ENCODE results near the gene WDR5. TPM values are rescaled to one million over a fixed set of nuclear protein-coding genes. Genes with fewer than 3 reads are reported as not detected.
A peak's percentile ranks its signal among the peaks of the same experiment; 100 is the strongest.

WDR5 gene
- total RNA-seq, 1 experiment from 2014 or later: 16.3 TPM

DNA sequence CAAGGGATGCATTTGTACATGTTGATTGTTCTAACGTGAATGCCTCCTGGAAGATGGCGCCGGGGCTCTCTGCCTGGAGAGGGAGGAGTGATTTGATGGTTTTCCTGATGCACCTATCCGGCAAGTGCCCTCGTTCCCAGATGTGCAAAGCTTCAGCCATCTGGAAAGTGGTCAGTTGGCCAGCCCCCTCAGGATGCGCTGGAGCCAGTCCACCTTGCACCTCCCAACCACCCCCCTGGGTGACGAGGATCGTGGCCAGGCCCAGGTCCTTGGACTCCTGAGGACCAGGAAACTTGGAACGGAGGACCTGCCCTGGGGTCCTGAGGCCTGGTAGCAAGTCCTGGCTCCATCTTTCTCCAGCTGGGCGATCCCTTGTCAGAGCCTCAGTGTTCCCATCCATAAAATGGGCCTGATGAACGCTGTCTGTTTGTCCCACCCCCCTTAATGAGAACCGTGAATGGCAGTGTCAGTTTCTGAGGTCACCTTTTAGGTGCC, 52.1 kb downstream of the WDR5 start:
- no peak for DNase-seq (ENCODE audit: low read depth)

DNA sequence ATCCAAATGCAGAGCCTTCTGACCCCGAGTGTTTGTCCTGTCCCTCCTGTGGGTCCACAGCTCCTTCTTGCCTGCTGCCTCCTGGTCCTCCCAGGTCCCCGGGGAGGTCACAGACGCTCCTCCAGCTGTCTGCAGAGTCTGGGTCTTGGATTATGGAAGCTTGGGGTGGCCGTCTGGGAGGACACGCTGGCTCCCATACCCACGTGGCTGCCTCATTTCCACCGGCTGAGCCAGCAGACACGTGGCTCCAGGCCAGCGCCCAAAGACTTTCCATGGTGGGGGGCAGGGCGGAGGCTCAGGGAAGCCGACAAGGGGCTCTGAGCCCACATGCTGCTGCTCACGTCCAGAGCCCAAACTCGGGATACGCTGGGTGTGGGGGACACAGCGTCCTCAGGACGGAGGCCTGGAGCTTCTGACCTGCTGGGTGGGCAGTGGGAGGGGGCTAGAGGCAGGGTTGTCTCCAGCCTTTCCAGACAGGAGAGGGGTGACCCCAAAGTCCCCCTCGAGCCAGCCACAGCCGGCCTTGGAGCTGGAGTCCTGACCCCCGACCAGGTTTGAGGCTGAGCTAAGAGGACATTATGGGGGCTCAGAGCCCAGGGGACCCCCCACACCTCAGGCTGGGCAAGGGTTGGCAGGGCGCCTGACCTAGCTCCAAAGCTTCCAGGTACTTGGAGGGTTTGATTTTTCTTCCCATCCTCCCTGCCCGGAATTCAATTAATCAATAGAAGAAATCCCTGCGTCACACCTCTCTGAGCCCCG, 52.7 kb downstream of the WDR5 start:
- no peak for DNase-seq (ENCODE audit: low read depth)

DNA sequence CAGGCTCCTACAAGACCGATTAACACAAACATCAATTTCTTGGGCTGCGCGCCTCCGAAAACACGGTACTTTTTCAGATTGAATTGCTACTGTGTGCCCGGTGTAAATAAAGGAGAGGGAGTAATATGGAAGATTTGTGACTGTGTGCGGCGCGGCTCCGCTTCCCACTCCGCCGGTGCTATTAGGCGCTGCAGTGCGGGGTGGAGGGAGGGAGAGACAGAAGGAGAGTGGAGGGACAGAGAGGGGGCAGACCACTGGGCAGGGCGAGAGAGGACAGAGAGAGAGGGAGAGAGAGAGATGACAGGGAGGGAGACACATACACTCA, 53.2 kb downstream of the WDR5 start:
- DNase-seq (ENCODE audit: low read depth): no peak

DNA sequence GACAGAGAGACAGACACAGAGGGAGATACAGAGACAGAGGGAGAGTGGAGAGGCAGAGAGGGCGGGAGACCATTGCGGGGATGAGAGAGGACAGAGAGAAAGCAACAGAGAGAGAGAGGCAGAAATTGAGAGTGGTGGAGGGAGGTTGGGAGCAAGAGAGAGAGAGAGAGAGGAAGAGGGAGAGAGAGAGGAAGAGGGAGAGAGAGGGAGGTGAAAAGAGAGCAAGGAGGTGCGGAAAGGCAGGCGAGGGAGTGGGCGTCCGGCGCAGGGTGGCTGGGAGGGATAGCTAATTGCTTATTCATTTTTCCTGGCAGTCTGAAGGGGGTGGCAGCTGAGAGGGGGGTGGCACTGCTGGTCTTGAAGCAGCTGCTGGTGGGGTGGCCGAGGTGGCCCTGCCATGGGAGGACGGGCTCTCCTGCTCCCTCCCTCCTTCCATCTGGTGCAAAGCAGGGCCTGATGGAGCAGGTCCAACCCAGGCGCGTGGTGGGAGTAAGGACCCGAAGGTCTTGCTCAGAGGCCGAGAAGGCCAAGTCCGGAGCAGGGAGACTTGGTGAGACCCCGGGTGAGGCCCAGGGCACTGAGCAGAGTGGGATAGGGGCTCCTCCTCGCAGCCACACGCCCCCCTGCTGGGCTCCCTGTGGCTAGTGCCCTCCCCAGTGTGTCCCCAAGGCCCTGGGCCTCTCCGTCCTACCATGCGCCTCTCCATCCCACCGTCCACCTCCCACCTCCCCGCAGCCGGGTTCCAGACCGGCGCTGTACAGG, 53.8 kb downstream of the WDR5 start:
- no peak for DNase-seq (ENCODE audit: low read depth)

DNA sequence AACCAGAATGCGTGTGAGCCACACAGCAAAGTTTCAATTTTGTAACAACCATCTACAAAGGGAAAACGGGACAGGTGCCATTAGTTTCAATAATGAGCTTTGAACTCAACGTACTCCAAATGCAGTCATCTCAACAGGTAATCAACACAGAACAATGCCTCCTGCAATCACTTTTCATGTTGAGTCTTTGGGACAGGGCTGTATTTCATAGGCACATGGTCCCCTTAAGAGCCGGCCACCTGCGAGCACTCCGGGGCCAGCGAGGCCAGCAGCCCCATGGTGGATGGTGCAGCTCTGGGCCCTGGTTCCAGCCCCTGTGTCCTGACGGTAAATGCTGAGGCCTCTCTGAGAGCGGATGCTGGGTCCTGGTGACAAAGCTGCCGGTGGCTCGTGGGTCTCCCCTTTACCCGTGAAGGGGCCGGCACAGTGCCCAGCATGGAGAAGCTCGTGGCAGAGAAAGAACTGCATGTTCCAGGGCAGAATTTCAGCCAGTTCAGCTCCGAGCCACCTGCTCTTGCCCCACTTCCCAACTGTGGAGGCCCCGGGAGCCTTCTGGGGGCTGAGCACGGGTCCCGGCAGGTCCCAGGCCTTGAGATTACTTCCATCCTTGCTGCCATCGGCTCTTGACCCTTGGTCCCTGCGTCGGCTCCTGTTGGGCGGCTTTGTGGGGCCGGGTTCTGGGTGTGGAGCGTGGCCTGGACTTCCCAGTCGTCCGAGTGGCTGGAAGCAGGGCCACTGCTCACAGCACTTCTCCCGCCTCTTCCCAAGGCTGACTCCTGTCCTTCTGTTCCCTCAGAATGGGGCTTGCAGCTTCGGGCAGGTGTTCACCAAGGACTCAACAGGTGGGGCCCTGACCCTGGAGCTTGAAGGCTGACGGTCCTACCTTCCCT, 54.6 kb downstream of the WDR5 start:
- DNase-seq (ENCODE audit: low read depth): no peak

DNA sequence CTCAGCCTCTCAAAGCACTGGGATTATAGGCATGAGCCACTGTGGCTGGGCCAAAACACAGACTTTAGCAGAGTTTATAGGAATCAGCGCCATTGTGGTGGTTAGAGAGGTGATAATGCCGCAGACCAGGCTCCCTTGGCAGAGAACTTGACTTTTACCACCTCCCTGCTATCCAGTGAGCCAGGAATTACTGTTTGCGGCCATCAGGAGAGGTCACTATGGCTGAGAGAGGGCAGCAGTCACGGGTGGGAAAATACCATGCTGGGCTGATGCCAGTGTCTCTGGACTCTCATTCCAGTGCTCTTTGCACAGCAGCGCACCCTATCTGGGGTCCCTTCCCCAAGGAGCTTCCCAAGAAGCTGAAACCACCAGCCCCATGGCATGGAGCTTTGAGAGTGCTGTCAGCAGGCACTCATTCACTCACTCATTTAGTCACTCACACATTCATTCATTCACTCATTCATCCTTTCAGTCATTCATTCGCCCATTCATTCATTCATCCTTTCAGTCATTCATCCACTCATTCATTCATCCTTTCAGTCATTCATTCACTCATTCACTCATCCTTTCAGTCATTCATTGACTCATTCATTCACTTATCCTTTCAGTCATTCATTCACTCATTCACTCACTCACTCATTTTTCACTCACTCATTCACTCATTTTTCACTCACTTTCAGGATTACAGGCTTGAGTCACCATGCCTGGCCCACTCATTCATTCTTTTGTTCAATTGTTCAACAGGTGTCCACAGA, 55.8 kb downstream of the WDR5 start:
- DNase-seq (ENCODE audit: low read depth): no peak

DNA sequence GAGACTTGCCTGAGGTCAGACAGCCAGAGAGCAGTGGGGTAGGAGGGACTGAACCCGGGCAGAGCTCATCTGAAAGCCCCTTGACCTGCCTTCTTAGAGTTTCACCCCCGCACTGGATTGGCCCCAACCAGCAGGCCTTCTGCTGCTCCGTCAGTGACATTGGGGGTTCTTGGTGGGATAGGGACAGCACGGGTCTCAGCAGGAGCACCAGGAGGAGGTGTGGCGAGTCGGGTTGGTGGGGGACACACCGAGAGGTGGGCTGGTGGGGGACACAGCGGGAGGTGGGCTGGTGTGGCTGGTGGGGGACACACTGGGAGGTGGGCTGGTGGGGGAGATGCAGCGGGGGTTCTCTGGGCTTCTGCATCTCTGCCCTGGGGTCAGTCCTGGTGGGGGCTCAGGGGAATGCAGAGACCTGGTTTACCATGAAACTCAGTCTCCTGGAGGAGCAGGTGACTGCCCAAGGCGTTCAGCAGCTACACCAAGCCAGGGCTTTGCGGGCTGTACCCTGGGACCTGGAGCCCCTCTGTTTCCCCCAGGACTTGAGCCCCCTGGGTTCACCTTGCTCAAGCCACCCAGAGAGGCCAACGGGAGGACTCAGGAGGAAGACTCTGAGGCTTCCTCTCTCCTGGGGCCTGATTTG, 56.5 kb downstream of the WDR5 start:
- DNase-seq (ENCODE audit: low read depth): no peak

DNA sequence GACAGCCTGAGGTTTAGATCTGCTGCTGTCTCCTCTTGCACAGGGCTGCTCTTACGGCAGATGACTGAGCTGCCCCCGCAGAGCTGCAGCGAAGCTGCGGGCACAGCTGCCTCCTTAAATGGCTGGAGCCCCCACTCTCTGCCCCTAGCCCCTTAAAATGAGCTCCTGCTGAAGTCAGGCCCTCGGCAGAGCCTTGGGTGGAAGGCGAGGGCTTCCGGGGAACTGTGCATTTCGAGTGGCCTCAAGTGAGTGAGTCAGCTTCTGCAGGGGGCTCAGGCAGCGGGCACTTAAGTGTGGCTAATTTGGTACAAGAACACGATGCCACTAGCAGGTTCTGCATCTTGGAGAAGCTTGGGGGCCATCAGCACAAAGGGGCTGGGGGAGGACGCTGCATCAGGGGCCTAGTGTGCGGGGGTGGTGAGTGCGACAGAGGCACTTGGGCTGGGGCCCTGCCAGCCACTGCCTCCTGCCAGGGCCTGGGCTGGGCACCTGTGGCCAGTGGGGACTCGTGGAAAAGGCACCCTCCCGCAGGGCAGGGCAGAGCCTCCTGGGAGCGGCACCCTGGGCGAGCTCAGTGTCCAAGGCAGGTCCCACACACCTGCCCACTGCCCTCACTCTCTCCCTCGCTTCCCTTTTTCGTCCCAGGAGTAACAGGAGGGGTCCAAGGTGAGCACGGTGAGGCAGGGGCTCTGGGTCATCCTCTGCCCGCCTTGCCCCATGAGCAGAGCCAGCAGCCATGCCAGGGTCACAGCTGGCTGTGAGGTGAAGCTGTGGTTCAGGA, 57.3 kb downstream of the WDR5 start:
- DNase-seq (ENCODE audit: low read depth): no peak

DNA sequence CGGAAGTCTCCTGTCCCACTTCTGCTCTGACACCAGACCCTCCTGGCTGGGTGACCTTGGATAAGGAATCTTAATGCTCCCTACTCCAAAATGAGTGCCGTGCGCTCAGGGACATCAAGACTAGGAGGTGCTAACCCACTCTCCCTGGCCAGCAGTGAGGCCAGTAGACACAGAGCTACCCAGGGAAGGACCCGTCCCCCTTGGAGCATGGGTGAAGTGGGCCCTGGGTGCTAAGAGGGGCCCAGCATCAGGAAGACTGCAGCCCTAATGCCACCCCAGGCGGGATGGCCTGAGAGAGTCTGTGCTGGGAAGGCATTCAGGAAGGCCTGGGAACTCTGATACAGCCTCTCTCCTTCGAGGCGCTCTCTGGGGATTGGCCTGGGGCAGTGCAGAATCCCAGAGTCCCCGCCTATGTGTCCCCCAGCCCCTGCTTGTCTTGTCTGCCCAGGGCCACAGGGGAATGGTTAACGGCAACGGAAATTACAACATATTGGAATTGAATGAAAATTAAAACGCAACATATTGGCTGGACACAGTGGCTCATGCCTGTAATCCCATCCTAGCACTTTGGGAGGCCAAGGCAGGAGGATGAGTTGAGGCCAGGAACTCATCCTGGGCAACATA, 58.1 kb downstream of the WDR5 start:
- DNase-seq (ENCODE audit: low read depth): no peak

DNA sequence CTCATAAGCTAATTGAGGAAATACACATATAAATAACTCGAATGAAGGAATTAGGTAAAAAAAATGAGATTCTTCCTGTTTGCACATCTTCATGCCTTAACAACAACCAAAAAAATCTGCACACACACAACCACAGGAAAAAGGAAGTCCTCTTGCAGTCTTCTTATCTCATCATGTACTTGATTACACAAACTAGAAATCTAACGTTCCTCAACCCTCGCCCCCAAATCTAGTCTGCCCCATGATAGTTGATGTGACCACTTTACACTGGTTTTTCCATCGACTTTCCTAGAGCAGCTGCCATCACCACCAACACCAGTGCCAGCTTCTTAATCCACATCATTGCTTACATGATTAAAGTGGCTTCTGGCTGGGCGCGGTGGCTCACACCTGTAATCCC, 59.7 kb downstream of the WDR5 start:
- DNase-seq (ENCODE audit: low read depth): no peak

DNA sequence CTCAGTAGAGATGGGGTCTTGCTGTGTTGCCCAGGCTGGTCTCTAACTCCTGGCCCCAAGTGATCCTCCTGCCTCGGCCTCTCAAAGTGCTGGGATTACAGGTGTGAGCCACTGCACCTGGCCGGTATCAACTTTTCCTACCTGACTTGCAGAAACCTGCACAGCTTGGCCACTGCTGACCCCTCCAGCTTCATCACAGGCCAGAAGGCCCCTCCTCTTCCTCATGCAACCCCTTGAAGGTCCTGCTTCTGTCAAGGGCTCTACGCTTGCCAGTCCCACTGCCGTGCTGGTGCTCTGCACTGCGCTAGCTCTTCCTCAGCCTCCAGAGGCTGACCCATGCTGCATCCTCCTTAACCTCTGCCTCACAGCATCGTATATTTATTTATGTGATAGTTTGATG, 61.0 kb downstream of the WDR5 start:
- DNase-seq (ENCODE audit: low read depth): no peak

DNA sequence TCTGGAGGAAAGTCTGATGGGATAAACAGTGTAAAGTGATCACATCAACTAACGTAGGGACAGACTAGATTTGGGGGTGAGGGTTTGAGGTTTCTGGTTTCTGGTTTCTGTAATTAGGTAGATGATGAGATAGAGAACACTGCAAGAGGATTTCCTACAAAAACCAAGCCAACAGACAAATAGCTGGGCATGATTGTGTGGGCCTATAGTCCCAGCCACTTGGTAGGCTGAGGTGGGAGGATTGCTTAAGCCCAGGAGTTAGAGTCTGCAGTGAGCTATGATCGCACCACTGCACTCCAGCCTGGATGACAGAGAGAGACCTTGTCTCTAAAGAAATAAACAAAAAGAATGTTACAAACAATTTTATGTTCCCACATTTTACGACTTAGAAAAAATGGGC, 62.9 kb downstream of the WDR5 start:
- DNase-seq (ENCODE audit: low read depth): no peak

DNA sequence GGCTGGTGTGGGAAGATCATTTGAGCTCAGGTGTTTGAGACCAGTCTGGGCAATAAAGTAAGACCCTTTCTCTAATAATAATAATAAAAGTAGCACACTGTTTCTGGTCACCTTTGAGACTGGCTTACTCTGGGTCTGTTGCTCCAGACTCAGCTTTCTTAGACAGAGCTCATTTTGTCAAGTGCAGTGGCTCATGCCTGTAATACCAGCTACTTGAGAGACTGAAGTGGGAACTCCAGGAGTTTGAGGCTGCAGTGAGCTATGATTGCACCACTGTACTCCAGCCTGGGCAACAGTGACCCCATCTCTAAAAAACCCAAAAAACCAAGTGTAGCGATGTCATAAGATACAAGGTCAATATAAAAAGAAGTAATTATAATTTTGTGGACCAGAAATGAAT, 64.8 kb downstream of the WDR5 start:
- DNase-seq (ENCODE audit: low read depth): no peak

DNA sequence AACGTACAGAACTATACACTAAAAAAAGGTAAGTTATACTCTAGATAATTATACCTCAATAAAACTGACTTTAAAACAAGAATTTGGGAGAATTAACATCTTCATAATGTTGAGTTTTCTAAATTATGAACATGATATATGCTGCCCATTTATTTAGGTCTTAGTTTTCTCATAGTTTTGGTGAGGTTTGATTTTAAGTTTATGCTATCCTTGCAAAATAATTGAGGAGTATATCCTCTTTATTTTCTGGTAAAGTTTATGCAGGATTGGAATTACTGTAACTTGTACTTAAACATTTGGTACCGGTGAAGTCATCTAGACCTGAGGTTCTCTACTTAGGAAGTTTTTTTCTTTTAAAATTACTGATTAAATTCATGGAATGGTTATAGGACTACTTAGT, 67.3 kb downstream of the WDR5 start:
- no peak for DNase-seq (ENCODE audit: low read depth)

DNA sequence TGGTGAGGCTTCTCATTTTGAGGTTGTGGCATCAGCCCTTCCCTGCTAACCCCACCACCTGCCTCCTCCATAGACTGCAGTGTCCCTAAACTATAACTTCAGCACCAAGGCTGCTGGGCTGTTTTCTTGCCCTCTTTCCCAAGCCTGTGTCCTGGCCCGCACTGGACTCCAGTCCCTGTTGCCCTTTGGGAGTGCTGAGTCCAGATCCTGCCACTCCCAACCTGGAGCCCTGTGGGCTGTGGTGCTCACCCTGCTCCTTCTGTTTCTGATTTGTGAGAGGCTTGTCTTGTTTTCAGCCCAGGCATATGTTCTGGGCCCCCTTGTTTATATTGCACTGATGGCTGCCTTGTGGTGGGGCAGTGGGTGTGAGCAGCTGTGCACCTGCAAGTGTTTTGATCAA, 68.2 kb downstream of the WDR5 start:
- DNase-seq (ENCODE audit: low read depth): no peak

DNA sequence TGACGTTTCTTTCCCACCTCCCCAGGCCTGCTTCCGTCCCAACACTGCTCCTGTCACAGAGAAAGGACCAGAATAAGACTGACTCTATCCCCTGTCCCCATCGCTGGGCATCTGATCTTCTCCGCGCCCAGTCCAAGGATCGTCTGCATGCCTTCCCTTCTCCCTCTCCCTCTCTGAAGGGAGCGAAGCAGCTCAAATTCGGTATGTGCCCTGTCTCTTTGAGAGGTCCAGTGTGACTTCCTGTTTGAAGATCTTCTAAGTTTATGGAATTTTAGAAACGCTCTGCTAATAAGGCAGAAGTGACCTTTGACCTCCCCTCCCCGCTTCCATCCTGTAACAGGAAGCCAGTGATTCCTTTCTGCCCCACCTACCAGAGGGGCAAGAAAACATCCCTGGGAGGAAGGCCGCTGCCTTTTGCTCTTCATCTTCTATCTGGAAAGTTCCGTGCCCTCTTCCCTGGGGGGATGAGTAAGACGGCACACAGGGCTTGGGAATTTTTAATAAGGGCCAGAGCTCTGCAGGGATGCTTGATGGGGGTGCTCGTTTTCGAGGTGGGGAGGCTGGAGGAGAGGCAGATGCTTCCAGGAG, 69.2 kb downstream of the WDR5 start:
- DNase-seq (ENCODE audit: low read depth): no peak

DNA sequence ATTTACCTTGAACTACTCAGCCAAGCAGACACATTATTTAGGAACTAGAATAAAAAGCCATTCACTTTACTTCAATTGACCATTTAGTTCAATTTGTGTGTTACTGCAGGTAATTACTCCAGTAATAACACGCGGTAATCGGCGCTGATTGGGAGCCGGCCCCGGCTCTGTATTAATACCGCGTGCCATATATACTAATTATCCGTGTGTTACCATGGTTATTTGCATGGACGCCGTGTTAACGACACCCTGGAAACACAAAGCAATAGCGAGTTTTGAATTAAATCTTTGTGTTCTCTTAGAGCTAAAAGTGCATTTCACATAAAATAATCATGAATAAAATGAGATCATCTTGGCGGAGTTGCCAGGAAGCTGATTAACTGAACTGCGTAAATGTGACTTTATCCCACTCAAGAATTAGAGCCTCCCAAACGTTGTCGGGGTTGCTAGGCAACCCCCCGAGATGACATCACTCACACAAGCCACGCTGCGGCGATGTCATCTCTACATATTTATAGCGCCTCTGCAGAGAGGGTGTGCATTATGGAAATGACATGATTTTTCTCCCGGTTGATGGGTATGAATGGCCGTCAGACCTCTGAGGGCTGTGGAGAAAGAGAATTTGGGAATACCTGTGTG, 69.9 kb downstream of the WDR5 start:
- peak; percentile 49 for DNase-seq (ENCODE audit: low read depth)

DNA sequence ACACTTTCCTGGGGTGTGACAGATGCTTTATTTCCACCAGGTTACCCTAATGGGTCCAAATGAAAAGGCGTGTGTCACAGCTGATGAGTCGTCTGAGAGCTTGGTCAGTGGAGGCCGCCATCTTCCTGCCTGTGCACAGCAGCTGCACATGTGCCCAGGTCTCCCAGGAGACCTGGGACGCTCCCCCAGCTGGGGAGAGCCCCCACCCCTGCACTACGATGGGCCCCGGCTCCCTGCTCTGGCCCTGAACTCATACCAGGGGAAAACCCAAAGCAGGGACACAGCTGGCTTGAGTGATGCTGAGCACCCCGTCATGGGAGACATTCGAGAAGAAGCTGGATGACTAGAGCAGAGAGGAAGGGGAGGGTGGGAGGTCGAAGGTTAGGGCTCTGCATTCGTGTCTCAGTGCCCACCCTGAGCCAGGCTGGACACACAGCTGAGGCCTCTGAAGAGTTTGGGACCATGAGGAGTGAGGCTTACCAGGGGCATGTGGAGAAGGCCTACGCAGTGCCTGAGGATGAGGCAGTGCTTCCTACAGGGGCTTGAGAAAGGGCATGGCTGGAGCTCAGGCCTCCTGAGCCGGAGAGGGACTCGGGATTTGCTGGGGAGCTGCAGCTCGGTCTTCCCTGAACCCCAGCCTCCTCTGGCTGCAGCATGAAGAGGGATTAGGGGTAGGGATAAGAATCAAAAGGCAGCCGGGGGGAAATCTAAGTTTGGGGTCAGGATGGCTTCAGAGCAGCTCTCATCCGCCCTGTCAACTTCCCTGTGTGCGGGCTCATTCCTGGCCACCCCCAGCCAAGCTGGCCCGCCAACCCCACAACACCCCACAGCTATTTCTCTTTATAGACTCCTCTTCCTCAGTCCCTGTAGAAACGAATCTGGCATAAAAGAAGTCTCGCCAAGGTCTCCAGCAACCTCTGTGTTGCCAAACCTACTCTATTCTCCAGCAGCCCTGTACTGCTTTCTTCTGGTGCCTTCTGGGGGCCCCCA, 70.7 kb downstream of the WDR5 start:
- no peak for DNase-seq (ENCODE audit: low read depth)

All from RPMI7951 (cell line).